Neutrophil (primary cell): ENCODE data around the gene SLC9A3.
"Not testable (repeated sequence)": the region's sequence is repeated elsewhere in the genome, so short reads cannot be mapped to it uniquely, and the experiment has no call there.

ENCODE experiments used
- H3K27ac ChIP-seq: fragments of 200-600 bp; sonication (generic); 2 replicates; pipeline ENCODE4 v1.5.1; 2016; ENCODE audit warnings: mild to moderate bottlenecking, moderate library complexity
- H3K27me3 ChIP-seq: fragments of 200-600 bp; sonication (generic); 2 replicates; pipeline ENCODE4 v1.6.0; 2016; ENCODE audit warnings: mild to moderate bottlenecking
- H3K36me3 ChIP-seq: fragments of 200-600 bp; sonication (generic); 2 replicates; pipeline ENCODE4 v1.5.1; 2017
- H3K4me1 ChIP-seq, 2 experiments: fragments of 200-600 bp in 1 of 2; sonication (generic) in 1 of 2; 1 replicate in 1 of 2; 2 replicates in 1 of 2; pipeline versions ENCODE4 v1.5.1 to v1.6.1; 2013 to 2016; ENCODE audit warnings: low read depth in 1 of 2, low read length in 1 of 2, mild to moderate bottlenecking in 1 of 2, moderate library complexity in 1 of 2; ENCODE audit not compliant: control insufficient read depth in 1 of 2, insufficient read depth in 1 of 2
- H3K4me3 ChIP-seq, 2 experiments: fragments of 200-600 bp in 1 of 2; sonication (generic) in 1 of 2; 1 replicate in 1 of 2; 2 replicates in 1 of 2; pipeline ENCODE4 v1.5.1; 2013 to 2016; ENCODE audit warnings: low read depth in 1 of 2, low read length in 1 of 2, mild to moderate bottlenecking in 1 of 2, moderate library complexity in 1 of 2
- H3K9me3 ChIP-seq: fragments of 200-600 bp; sonication (generic); 2 replicates; pipeline ENCODE4 v1.5.1; 2016
- TF ChIP-seq, protein P1 (sequence below): fragments of 200-600 bp; sonication (generic); IDR thresholded peaks from 2 replicates; pipeline ENCODE4 v1.5.1; 2016; ENCODE audit warnings: antibody characterized with exemption

The SLC9A3 gene

DNA sequence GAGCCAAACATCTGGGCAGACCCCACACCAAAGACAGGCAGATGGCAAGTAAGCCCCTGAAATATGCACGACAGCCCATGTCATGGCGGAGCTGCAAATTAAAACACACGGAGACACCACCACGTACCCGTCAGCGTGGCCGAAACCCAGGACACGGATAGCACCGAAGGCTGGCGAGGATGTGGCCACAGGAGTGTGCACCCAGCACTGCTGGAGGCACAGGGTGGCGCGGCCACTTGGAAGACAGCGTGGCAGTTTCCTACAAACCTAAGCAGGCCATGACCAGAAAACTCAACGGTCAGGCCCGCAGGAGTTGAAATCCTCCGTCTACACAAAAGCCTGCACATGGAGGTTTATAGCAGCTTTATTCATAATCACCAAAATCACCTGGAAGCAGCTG, 12.8 kb downstream of the SLC9A3 start:
- Histone ChIP-seq H3K27ac (no peak overlapping the region), H3K4me3 (no peak overlapping the region), H3K36me3 (no peaks in the 10 kb centered on the region), H3K9me3 (no peaks in the 10 kb centered on the region), H3K4me1 (no peaks in the 10 kb centered on the region), H3K27me3 (peaks cover 34% of the 10 kb centered on the region)
- TF ChIP-seq, protein P1, sequence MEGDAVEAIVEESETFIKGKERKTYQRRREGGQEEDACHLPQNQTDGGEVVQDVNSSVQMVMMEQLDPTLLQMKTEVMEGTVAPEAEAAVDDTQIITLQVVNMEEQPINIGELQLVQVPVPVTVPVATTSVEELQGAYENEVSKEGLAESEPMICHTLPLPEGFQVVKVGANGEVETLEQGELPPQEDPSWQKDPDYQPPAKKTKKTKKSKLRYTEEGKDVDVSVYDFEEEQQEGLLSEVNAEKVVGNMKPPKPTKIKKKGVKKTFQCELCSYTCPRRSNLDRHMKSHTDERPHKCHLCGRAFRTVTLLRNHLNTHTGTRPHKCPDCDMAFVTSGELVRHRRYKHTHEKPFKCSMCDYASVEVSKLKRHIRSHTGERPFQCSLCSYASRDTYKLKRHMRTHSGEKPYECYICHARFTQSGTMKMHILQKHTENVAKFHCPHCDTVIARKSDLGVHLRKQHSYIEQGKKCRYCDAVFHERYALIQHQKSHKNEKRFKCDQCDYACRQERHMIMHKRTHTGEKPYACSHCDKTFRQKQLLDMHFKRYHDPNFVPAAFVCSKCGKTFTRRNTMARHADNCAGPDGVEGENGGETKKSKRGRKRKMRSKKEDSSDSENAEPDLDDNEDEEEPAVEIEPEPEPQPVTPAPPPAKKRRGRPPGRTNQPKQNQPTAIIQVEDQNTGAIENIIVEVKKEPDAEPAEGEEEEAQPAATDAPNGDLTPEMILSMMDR = no peak

DNA sequence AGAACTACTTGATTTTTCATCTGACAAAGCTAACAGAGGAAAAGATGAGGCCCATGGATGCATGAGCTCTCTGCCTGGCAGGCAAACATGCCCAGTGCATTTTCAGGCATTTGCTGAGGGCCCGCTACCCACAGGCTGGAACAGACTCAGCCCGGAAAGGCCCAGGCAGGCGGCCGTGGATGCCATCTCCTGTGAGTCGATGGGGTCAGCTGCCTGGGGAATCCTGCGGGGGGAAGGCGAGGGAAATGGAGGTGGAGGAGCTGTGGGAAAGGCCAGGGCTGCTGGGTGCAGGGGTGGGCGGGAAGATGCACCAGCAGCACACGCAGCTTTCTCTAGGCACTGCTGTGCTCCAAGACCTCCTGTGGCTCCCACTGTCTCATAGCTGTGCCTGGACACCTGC, 13.7 kb downstream of the SLC9A3 start:
- Histone ChIP-seq H3K9me3 (no peaks in the 10 kb centered on the region), H3K36me3 (no peaks in the 10 kb centered on the region), H3K4me3 (no peak overlapping the region), H3K27ac (no peak overlapping the region), H3K4me1 (no peaks in the 10 kb centered on the region), H3K27me3 (peaks cover 28% of the 10 kb centered on the region)
- TF ChIP-seq, protein P1 = no peak

DNA sequence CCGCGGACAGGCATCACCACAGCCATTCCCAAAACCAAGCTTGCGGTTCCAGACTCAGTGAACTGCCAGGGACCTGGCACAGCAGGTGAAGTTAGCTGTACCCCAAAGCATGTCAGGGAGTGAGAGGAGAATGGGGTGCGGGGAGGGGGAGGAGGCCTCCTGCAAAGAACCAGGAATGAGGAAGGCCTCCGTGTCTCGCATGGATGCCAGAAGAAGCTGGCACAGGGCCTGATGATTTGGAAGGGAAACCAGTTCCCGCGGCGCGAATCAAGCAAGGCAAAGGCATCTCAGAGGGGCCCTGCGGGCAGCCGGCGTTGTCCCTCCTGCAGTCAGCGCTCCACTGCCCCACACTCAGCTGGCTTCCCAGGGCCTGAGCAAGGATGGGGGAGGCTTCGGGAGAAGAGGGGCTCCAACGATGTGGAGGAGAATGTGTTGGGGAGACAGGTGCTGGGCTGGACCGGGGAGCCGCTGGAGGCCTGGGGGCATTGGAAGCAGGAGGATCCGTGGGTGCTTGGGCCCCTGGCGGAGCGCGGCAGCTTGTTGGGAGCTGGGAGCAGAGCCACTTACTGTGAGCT, 14.6 kb downstream of the SLC9A3 start:
- Histone ChIP-seq H3K36me3 (no peaks in the 10 kb centered on the region), H3K4me3 (no peak overlapping the region), H3K4me1 (no peaks in the 10 kb centered on the region), H3K27me3 (peaks cover 22% of the 10 kb centered on the region), H3K9me3 (no peaks in the 10 kb centered on the region), H3K27ac (no peak overlapping the region)
- TF ChIP-seq, protein P1 = no peak

DNA sequence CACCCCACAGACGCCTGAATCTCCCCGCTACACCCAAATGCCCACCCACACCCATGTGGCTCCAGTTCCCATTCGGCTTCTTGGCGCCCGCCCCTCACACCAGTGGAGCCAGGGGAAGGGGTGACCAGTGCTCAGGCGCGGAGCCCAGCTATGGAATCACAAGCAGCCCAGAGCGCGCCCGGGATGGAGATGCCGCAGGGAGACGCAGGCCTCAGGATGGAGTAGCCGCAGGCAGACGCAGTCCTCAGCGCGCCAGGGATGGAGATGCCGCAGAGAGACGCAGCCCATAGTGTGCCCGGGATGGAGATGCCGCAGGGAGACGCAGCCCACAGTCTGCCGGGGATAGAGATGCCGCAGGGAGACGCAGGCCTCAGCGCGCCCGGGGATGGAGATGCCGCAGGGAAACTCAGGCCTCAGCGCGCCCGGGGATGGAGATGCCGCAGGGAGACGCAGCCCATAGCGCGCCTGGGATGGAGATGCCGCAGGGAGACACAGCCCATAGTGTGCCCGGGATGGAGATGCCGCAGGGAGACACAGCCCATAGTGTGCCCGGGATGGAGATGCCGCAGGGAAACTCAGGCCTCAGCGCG, 16.2 kb downstream of the SLC9A3 start:
- not testable (repeated sequence) for H3K4me1 ChIP-seq

DNA sequence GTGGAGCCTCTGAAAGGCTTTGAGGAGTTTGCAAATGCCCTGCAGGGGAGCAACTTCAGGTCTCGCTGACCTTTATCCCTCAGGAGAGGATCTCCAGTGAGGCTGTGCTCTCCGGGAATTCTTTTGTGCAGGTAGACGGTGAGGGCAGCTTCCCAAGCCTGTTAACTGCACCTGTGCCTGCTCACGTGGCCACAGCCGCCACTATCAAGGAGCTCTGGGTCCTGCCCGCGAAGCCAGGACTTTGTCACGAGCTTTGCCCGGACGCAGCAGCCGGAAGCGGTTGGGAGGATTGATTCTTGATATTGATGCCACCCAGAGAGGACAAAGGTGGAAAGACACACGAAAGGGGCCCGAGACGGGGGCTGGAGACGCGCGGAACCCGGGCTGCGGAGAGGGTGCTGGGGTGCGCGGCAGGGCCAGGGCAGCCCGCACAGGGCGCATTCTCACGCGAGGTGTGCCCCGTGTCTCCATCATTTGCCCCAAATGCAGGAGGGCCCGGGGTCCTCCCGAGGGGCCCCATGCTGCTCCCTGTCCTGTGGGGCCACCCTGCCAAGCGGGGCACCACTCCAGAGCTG, 18.2 kb downstream of the SLC9A3 start:
- no peaks in the 10 kb centered on the region for H3K36me3 ChIP-seq
- no peaks in the 10 kb centered on the region for H3K4me1 ChIP-seq
- peaks cover 33% of the 10 kb centered on the region for H3K27me3 ChIP-seq
- H3K4me3 ChIP-seq = no peak overlapping the region
- TF ChIP-seq, protein P1 = no peak
- H3K27ac ChIP-seq = no peak overlapping the region
- no peaks in the 10 kb centered on the region for H3K9me3 ChIP-seq

More for the DNA sequence above, 16.2 kb downstream of the SLC9A3 start:
- peaks cover 17% of the 10 kb centered on the region for H3K27me3 ChIP-seq
- H3K4me3 ChIP-seq, H3K27ac ChIP-seq, H3K36me3 ChIP-seq, H3K9me3 ChIP-seq: not testable (repeated sequence)
